AG04450 (cell line): ENCODE data around the gene MAPK8IP3. TPM values are rescaled to one million over a fixed set of nuclear protein-coding genes. Genes with fewer than 3 reads are reported as not detected.
"Not testable (repeated sequence)": the region's sequence is repeated elsewhere in the genome, so short reads cannot be mapped to it uniquely, and the experiment has no call there.

Experiments
- CTCF ChIA-PET: fragments of 300-600, 350-600 bp; formaldehyde crosslinking; extraction: SDS; loops from one replicate; lab custom pipeline; 2022; ENCODE audit warnings: antibody characterized with exemption, inconsistent platforms; lab: Charles Lee
- POLR2A ChIA-PET: fragments of 350-600 bp; formaldehyde crosslinking; extraction: SDS; loops from one replicate; lab custom pipeline; 2021; ENCODE audit warnings: antibody characterized with exemption, inconsistent platforms; lab: Yijun Ruan, JAX
- DNase-seq: peaks from one replicate; pipeline ENCODE4 v3.0.0-alpha.2; 2011; ENCODE audit warnings: low read depth, low spot score
- H3K27ac ChIP-seq: one replicate; pipeline ENCODE4 v1.5.1; 2012; ENCODE audit warnings: low read depth, low read length, control low read depth
- H3K27me3 ChIP-seq: one replicate; pipeline ENCODE4 v1.6.0; 2012; ENCODE audit warnings: low read length; ENCODE audit not compliant: control insufficient read depth, insufficient read depth
- H3K4me3 ChIP-seq: 2 replicates; pipeline ENCODE4 v1.5.1; 2011; ENCODE audit warnings: mild to moderate bottlenecking, low read depth, low read length, control low read depth
- H3K9me3 ChIP-seq: 2 replicates; pipeline ENCODE4 v1.5.1; 2012; ENCODE audit warnings: low read length; ENCODE audit not compliant: control insufficient read depth, insufficient read depth
- polyA plus RNA-seq: library from polyadenylated mRNA; depleted of rRNA; stranded (reverse); fragments of >200 nt; gene quantifications from 2 replicates; pipeline ENCODE4 v1.2.3, GENCODE V29; 2011
- TF ChIP-seq, protein P1 (sequence below): IDR thresholded peaks from 2 replicates; pipeline ENCODE4 v1.5.1; 2011; ENCODE audit warnings: low read depth, low read length, control low read depth, inconsistent platforms

Gene MAPK8IP3
- polyA plus RNA-seq, 1 experiment, result 11.8 TPM

DNA sequence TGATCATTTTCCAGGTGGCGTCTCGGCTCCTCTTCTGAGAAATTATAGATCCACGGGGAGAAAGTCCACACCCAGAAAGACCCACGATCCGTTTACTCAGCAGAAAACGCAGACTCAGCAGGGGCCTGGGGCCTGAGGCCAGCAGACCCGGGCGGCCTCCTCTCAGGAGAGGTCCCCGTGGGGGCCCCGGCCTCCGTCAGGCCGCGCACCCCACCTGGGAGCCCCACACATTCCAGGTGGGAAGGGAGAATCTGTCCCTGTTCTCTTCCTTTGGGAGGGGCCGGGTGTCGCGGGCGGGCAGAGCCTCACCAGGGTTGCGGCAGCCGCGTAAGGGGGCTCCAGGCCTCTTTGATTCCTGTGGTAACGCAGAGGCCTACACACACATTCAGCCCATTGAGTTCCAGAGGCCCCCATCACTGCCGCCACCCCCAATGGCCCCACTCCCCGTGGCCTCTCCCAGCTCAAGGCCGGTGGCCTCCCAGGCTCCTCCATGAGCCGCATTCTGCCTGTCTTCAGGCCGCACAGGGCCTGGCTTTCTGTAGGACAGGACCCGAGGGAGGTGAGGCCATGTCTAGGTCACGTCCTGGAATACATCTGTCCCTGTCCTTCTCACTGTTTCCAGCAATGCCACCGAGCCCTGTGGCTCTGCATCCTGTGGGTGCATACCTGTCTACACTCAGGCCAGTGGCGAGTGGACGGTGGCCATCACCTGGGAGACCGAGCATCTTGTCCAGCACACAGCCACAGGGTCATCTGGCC is 89.1 kb downstream of the MAPK8IP3 start:
- H3K27me3 ChIP-seq, result no peaks in the 10 kb centered on the region
- no peak overlapping the region for H3K27ac ChIP-seq
- TF ChIP-seq, protein P1, sequence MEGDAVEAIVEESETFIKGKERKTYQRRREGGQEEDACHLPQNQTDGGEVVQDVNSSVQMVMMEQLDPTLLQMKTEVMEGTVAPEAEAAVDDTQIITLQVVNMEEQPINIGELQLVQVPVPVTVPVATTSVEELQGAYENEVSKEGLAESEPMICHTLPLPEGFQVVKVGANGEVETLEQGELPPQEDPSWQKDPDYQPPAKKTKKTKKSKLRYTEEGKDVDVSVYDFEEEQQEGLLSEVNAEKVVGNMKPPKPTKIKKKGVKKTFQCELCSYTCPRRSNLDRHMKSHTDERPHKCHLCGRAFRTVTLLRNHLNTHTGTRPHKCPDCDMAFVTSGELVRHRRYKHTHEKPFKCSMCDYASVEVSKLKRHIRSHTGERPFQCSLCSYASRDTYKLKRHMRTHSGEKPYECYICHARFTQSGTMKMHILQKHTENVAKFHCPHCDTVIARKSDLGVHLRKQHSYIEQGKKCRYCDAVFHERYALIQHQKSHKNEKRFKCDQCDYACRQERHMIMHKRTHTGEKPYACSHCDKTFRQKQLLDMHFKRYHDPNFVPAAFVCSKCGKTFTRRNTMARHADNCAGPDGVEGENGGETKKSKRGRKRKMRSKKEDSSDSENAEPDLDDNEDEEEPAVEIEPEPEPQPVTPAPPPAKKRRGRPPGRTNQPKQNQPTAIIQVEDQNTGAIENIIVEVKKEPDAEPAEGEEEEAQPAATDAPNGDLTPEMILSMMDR, result no peak
- H3K4me3 ChIP-seq, result no peak overlapping the region
- H3K9me3 ChIP-seq, result peaks cover 8% of the 10 kb centered on the region
- ChIA-PET POLR2A (no interaction called here), CTCF (no interaction called here)
- DNase-seq, result no peak

- H3K9me3 ChIP-seq, H3K27ac ChIP-seq, H3K27me3 ChIP-seq, POLR2A ChIA-PET, CTCF ChIA-PET, H3K4me3 ChIP-seq, DNase-seq: not testable (repeated sequence)
Measured at GRCh38 chr16:1799263-1799662, 93.3 kb downstream of the MAPK8IP3 start.

- no peaks in the 10 kb centered on the region for H3K27me3 ChIP-seq
- H3K9me3 ChIP-seq, result peaks cover 8% of the 10 kb centered on the region
- DNase-seq, result no peak
- ChIA-PET CTCF (no interaction called here), POLR2A (no interaction called here)
- TF ChIP-seq, protein P1, result no peak
- no peak overlapping the region for H3K27ac ChIP-seq
- H3K4me3 ChIP-seq, result no peak overlapping the region
Measured at GRCh38 chr16:1800701-1801100, 94.7 kb downstream of the MAPK8IP3 start.

DNA sequence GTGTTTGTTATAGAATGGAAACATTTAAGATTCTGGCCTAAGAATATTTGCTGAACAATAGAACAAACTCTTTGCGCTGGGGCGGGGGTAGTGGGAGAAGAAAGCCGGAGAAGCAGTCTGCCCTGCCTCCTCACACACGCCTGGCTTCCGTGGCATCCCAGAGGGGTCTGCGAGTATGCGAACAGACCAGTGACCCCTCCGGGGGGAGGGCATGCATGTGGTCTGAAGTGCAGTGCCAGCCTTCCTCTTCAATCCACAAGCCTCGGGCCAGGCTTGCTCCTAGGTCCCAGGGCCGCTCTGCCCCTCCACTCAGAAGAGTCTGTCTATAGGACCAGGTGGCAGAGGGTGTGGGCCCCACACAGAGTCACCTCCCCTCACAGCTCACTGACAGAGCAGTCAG is 101.6 kb downstream of the MAPK8IP3 start:
- Histone ChIP-seq H3K4me3 (no peak overlapping the region), H3K27me3 (no peaks in the 10 kb centered on the region), H3K9me3 (no peaks in the 10 kb centered on the region; the same call in 1 of the 2 replicates), H3K27ac (no peak overlapping the region)
- ChIA-PET POLR2A (no interaction called here), CTCF (no interaction called here)
- DNase-seq, result no peak
- TF ChIP-seq, protein P1, result no peak

DNA sequence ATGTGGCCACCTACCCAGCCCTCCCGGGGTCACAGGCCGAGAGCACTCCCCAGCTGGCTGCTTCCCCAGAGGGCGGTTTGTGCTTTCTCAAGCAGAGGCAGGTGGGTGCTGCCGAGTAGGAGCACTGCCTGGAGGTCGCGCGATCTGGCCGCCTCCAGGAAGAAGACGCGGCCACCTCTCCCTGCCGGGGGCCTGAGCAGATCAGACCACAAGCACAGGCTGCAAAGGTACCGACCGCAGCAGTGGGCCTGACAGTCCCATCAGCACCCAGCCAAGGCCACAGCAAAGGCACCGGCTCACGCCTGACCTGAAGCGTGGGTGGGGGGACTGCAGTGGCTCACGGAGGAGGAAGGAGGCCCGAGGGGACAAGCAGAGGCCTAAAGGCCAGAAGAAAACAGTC is 102.7 kb downstream of the MAPK8IP3 start:
- CTCF ChIA-PET, result no interaction called here
- Histone ChIP-seq H3K4me3 (no peak overlapping the region), H3K27me3 (no peaks in the 10 kb centered on the region), H3K27ac (no peak overlapping the region), H3K9me3 (no peaks in the 10 kb centered on the region; the same call in 1 of the 2 replicates)
- no peak for DNase-seq
- POLR2A ChIA-PET, result no interaction called here
- TF ChIP-seq, protein P1, result no peak
